Rectal smooth muscle tissue (tissue), 1 donor: ENCODE data around the gene MAN2B1.
"Not testable (repeated sequence)": the region's sequence is repeated elsewhere in the genome, so short reads cannot be mapped to it uniquely, and the experiment has no call there.

Source experiments
- H3K27ac ChIP-seq: one replicate; pipeline ENCODE4 v1.7.0; 2013; ENCODE audit warnings: low read depth, low read length, inconsistent platforms
- H3K27me3 ChIP-seq: one replicate; pipeline ENCODE4 v1.7.0; 2013; ENCODE audit warnings: low read length; ENCODE audit not compliant: control insufficient read depth, insufficient read depth
- H3K36me3 ChIP-seq: one replicate; pipeline ENCODE4 v1.7.0; 2013; ENCODE audit warnings: low read length; ENCODE audit not compliant: control insufficient read depth, insufficient read depth
- H3K4me1 ChIP-seq: one replicate; pipeline ENCODE4 v1.7.0; 2013; ENCODE audit warnings: low read length; ENCODE audit not compliant: control insufficient read depth, insufficient read depth
- H3K4me3 ChIP-seq: one replicate; pipeline ENCODE4 v1.7.0; 2013; ENCODE audit warnings: low read length
- H3K9ac ChIP-seq: one replicate; pipeline ENCODE4 v1.7.0; 2013; ENCODE audit warnings: low read length

Gene MAN2B1

DNA sequence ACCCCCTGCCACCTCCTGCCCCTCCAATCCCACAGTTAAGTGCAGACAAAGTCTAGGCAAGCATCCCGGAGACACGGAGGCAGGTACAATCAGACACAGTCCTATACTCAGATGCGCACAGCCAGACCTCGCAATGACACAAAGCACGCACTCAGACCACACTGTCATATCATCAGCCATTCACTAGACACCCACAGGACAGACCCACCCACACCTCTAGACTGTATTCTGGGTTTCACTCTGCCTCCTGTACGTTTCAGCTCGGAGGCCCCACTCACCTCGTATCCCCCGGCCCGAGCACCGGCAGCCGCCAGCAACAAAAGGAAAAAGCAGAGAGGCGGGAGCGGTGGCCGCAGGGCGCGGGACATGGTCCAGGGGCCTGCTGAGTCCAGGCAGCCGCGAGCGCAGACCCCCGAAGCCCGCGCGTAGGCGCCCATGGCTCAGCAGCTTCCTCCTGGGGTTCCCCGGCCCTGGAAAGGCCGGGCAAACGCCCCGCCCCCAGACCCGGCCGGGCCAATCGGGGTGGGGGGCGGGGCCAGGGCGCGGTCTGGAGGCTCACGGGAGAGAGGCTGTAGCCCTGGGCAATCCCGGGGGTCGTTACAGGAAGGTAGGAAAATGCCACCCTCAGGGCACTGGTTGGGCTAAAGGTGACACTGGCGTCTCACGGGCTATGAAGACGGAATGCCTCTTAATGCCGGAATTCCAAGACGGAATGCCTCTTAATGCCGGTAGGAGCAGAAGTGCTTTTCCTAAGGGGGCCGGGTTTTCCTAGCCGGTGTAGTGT is at the start of gene MAN2B1, which contains the start of gene WDR83:
Gene MAN2B1, minus strand, starts transcription at position 478 of the 784 bp plus-strand sequence. Its CDS starts 41 bp downstream, at position 437.
Gene WDR83, plus strand, starts transcription at position 543 of the 784 bp plus-strand sequence. CDS start 2,984 bp downstream, outside the sequence.
- Histone ChIP-seq H3K4me3 (peak within 1 kb of the TSS; percentile 82), H3K4me1 (peaks cover 22% of the 10 kb centered on the region), H3K27ac (peak within 1 kb of the TSS; percentile 15), H3K36me3 (peaks cover 4% of the 10 kb centered on the region), H3K27me3 (no peaks in the 10 kb centered on the region), H3K9ac (peak within 1 kb of the TSS; percentile 86)

DNA sequence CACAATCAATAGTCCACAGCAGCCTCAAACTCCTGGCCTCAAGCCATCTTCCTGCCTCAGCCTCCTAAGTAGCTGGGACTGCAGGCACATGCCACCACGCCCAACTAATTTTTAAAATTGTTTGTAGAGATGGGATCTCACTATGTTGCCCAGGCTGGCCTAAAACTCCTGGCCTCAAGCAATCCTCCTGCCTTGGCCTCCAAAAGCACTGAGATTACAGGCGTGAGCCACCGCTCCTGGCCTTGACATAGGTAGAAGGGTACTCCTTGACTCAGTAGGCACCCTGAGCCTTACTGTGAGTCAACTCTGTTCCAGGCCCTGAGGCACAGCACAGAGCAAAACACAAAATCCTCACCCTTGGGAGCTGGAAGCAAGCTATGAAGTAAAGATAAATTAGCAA is 49.4 kb upstream of the MAN2B1 start:
- no peak overlapping the region for H3K27ac ChIP-seq
- no peaks in the 10 kb centered on the region for H3K27me3 ChIP-seq
- no peak overlapping the region for H3K4me3 ChIP-seq
- no peak overlapping the region for H3K9ac ChIP-seq
- H3K4me1 ChIP-seq: peaks cover 4% of the 10 kb centered on the region
- peaks cover 47% of the 10 kb centered on the region for H3K36me3 ChIP-seq

DNA sequence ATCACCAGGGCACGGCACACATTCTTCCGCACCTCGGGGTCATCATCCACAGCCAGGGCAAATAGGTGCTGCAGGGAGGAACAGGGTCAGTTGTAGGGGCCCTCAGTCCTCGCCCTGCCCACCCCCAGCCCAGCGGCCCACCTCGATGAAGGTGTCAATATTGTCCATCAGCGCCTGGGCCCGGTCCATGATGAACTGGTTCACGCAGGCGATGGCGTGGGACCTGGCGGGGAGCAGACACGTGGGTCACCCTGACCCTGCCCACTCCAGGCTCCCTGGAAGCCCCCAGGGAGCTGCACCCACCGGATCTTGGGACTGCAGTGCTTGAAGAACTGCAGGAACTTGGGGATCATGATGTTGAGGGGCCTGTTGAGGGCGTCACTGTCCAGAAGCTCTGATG is 48.6 kb upstream of the MAN2B1 start:
- Histone ChIP-seq H3K9ac (no peak overlapping the region), H3K27me3 (no peaks in the 10 kb centered on the region), H3K36me3 (peaks cover 52% of the 10 kb centered on the region), H3K4me3 (no peak overlapping the region), H3K4me1 (no peaks in the 10 kb centered on the region), H3K27ac (no peak overlapping the region)

DNA sequence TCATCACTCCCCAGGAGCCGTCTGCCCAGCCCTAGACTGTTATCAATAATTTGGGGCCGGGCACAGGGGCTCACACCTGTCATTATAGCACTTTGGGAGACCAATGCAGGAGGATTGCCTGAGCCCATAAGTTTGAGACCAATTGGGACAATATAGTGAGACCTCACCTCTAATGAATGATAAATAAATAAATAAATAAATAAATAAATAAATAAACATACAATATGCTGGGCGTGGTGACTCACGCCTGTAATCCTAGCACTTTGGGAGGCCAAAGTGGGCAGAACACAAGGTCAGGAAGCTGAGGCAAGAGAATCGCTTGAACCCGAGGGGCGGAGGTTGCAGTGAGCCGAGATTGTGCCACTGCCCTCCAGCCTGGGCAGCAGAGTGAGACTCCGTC is 46.8 kb upstream of the MAN2B1 start:
- peaks cover 55% of the 10 kb centered on the region for H3K36me3 ChIP-seq
- not testable (repeated sequence) for H3K4me3 ChIP-seq, H3K27me3 ChIP-seq, H3K9ac ChIP-seq, H3K27ac ChIP-seq, H3K4me1 ChIP-seq

DNA sequence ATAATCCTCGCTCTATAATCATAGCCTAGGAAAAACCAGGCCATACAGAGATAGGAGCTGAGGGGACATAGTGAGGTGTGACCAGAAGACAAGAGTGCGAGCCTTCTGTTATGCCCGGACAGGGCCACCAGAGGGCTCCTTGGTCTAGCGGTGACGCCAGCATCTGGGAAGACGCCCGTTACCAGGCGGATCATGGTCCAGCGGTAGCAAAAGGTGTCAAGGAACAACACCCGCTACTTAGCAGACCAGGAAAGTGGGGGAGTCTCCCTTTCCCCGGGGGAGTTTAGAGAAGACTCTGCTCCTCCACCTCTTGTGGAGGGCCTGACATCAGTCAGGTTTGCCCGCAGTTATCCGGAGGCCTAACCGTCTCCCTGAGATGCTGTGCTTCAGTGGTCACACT is 45.5 kb upstream of the MAN2B1 start:
- peaks cover 52% of the 10 kb centered on the region for H3K36me3 ChIP-seq
- H3K27me3 ChIP-seq, H3K27ac ChIP-seq, H3K4me1 ChIP-seq, H3K4me3 ChIP-seq, H3K9ac ChIP-seq: not testable (repeated sequence)

DNA sequence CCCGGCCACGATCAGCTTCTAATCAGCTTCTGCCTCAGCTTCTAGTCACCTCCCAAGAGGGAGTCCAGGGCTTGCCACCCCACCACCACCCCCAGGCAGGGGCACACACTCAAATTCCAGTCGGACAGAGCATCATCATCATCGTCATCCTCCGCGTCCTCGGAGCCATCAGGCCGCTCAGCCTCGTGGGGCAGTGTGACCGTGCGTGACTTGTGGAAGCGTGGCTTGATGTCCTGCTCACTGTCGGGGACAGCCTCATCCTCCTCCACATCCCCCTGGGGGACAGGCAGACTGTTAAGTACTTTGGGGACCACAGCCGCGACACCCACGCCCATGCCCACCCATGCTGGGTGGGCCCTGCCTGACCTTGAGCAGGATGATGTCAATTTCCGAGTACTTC is 44.6 kb upstream of the MAN2B1 start:
- peaks cover 52% of the 10 kb centered on the region for H3K36me3 ChIP-seq
- no peaks in the 10 kb centered on the region for H3K4me1 ChIP-seq

DNA sequence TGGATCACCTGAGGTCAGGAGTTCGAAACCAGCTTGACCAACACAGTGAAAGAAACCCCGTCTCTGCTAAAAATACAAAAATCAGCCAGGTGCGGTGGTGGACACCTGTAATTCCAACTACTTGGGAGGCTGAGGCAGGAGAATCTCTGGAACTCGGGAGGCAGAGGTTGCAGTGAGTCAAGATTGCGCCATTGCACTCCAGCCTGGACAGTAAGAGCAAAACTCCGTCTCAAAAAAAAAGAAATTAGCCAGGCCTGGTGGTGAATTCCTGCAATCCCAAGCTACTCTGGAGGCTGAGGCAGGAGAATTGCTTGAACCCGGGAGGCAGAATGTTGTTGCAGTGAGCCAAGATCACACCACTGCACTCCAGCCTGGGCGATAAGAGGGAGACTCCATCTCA is 42.1 kb upstream of the MAN2B1 start:
- Histone ChIP-seq H3K27ac (no peak overlapping the region), H3K36me3 (peaks cover 45% of the 10 kb centered on the region), H3K4me3 (no peak overlapping the region), H3K9ac (no peak overlapping the region), H3K4me1 (no peaks in the 10 kb centered on the region), H3K27me3 (no peaks in the 10 kb centered on the region)

More for the DNA sequence above, 44.6 kb upstream of the MAN2B1 start:
- H3K4me3 ChIP-seq: no peak overlapping the region
- no peaks in the 10 kb centered on the region for H3K27me3 ChIP-seq
- no peak overlapping the region for H3K27ac ChIP-seq
- H3K9ac ChIP-seq: no peak overlapping the region

DNA sequence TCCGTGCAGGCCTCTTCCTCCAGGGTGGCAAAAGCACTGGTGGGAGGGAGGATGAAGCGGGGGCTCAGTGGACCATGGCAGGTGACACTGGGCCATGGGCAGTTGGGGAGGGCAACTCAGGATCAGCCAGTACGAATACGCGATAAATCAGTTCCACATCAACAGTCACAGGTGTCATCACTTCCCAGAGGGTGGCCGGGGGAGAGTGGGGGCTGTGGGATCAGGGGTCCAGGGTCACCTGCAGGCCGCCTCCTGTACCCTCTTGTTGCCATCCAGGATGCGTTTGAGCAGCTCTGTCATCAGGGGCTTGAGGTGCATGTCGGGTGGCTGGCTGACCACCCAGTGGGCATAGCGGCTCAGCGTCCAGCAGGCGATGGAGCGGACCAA is 39.8 kb upstream of the MAN2B1 start:
- Histone ChIP-seq H3K36me3 (peaks cover 57% of the 10 kb centered on the region), H3K4me1 (no peaks in the 10 kb centered on the region), H3K9ac (no peak overlapping the region), H3K27me3 (no peaks in the 10 kb centered on the region), H3K27ac (no peak overlapping the region), H3K4me3 (no peak overlapping the region)

DNA sequence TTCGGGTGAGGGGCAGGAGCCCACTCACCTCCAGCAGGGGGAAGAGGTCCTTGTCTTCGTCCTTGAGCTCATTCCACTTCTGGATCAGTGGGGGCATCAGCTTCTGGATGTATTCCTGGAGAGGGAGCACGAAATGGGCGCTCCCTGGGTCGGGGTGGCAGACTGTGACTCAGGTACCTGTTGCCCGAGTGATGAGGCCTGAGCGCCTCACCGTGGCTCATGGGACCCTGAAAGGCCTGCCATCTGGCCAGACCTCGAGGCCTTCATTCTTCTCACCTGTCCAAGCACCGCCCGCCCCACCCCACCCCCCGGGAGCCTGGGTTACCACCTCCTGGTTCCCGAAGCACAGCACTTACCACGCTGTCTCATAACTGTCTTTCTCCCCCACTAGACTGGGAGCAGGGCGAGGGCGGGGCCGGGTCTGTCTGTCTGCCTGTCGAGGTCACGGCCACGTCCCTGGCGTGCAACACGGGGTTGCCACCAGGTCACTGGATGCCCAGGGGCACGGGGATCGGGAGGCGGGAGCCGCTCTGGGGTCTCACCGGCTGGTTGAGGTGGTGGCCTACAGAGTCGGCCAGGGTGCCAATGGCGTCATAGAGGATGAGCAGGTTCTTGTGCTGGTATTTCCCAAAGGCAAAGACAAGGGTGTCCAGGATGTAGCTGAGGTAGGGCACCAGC is 39.3 kb upstream of the MAN2B1 start:
- Histone ChIP-seq H3K9ac (no peak overlapping the region), H3K4me3 (no peak overlapping the region), H3K27ac (no peak overlapping the region), H3K27me3 (no peaks in the 10 kb centered on the region), H3K4me1 (no peaks in the 10 kb centered on the region), H3K36me3 (peaks cover 60% of the 10 kb centered on the region)

DNA sequence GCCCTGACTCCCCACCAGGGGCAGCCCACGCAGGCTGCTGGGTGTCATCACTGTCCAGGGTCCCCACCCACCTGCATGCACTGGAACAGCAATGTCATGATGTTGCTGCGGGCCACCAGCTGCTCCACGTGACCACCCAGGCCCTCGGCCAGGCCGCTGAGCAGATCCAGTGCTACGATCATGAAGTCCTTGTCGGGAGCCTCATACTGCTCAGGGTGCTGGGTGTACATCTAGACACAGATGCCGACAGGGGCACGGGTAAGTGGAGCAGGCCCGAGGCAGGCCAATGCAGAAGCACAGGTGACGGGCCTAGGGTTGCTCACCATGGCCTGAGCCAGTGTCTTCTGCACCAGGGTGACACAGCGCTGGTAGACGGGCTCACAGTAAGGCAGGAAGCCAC is 38.6 kb upstream of the MAN2B1 start:
- Histone ChIP-seq H3K4me3 (no peak overlapping the region), H3K27ac (no peak overlapping the region), H3K4me1 (no peaks in the 10 kb centered on the region), H3K27me3 (no peaks in the 10 kb centered on the region), H3K36me3 (peaks cover 58% of the 10 kb centered on the region), H3K9ac (no peak overlapping the region)

DNA sequence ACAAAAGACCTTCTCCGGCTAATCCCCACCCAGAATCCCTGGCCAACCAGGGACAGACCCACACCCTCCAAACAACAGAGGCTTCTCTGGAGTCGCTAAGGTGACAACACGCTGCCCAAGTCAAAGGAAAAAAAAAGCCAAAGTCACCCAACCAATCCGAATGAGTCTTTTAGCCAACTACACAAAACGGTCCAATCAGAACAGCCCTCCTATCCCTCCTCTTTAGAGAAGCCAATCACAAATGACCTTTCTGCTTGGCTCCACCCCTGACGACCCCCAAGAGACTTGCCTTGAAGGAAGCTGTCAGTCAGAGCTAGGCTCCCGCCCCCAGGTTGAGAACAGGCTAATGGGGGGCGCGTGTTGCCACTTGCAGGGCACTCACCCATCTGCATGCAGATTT is 36.5 kb upstream of the MAN2B1 start:
- H3K4me1 ChIP-seq: no peaks in the 10 kb centered on the region
- H3K36me3 ChIP-seq: peaks cover 52% of the 10 kb centered on the region
- no peak overlapping the region for H3K27ac ChIP-seq
- H3K4me3 ChIP-seq: no peak overlapping the region
- H3K9ac ChIP-seq: no peak overlapping the region
- no peaks in the 10 kb centered on the region for H3K27me3 ChIP-seq

DNA sequence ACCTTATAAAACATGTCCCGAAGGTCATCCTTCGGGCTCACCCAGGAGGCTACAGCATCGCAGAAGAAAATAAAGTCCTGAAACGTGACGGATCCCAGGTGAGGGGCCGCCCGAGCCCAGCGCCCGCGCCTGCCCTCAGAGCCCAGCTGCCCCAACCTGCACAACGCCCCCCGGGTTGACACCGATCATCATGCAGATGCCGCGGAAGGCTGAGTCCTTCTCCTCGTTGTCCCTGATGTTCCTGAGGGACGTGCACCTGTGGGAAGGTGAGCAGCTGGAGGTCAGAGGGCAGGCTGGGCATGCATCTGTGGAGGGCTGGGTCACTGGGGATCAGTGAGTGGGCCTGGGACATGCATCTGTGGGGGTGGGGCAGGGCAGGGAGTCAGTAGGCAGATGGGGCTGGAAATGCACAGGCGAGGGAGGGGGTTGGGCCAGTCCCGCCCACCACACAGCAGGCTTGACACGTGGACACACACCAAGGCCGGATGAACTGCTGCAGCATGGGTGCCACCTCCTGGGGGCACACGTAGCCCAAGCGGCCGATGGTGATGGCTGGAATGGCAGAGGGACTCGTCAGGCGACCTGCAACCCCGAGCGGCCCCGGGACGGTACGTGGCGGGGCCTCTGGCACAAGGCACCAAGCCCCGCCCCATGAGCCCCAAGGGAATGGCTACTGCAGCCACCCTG is 35.2 kb upstream of the MAN2B1 start:
- Histone ChIP-seq H3K4me3 (no peak overlapping the region), H3K27ac (no peak overlapping the region), H3K9ac (no peak overlapping the region), H3K4me1 (no peaks in the 10 kb centered on the region), H3K36me3 (peaks cover 51% of the 10 kb centered on the region), H3K27me3 (no peaks in the 10 kb centered on the region)
